Measurements from ENCODE around the gene AQP12A. TPM values are rescaled to one million over a fixed set of nuclear protein-coding genes. Genes with fewer than 3 reads are reported as not detected.

AQP12A gene
- total RNA-seq, 2 experiments from 2014 or later: not detected

DNA sequence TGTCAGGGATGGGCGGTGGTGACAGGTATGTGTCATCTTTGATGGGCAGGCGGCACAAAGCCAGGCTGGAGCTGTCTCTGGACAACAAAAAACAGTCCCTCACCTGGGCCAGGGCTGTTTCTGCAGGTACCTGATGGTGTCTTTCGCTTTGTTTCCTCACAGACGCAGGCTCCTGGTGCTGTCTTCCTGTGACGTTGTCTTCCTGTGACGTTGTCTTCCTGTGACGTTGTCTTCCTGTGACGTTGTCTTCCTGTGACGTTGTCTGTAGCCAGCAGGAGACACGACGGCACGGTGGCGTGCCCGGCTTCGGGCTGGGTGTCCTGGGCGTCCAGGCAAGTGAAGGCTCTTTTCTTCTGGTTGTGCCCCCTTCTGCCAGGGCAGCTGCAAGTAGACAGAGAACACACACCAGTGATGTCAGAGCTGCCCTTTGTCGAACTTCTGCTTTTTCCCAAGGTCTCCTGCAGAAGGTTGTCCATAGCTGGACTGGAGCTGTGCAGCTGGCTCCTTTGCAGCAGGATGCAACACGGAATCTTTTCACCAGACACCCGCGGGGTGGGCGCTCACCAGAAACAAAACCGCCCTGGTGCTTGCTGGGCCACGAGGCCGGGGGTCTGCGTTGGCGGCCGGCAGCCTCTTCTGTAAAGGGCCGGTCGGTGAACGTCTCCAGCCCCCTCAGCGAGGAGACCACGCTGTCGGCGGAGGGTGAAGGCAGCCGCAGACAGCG lies 45.3 kb upstream of the AQP12A start:
- intact Hi-C loops (cut with DNase I, micrococcal nuclease): no loop called here
- no peaks in the 10 kb centered on the region for H3K9me3 ChIP-seq (ENCODE audit: control insufficient read depth in 1 of 2, insufficient read depth in 1 of 2, low read length in 2 of 2)
- no peak overlapping the region for H3K4me3 ChIP-seq (ENCODE audit: low read length)
- DNase-seq (peak in 6 of 14 experiments; percentile 24 to 78 (median 46)), ATAC-seq (ENCODE audit: poor library complexity) (peak; percentile 56)
- no peak overlapping the region for H3K27ac ChIP-seq (ENCODE audit: low read depth in 1 of 2, low read length in 2 of 2)
- peaks cover 0 to 12% of the 10 kb centered on the region in 2 experiments for H3K27me3 ChIP-seq (ENCODE audit: control insufficient read depth in 1 of 2, insufficient read depth in 2 of 2, low read length in 2 of 2)
- Mint-ChIP-seq H3K27ac (no peak overlapping the region), H3K4me3 (no peak overlapping the region), H3K36me3 (ENCODE audit: low read depth) (no peaks in the 10 kb centered on the region), H3K4me1 (ENCODE audit: low read depth) (no peaks in the 10 kb centered on the region), H3K9me3 (no peaks in the 10 kb centered on the region), H3K27me3 (peaks cover 19% of the 10 kb centered on the region)
- TF ChIP-seq CTCF (IDR thresholded peaks at IDR 0.05): no peak
- no peaks in the 10 kb centered on the region for H3K36me3 ChIP-seq (ENCODE audit: insufficient read depth, low read length)
- CTCF ChIA-PET: no interaction called here
- POLR2A ChIA-PET: no interaction called here
- peaks cover 16% of the 10 kb centered on the region for H3K4me1 ChIP-seq (ENCODE audit: insufficient read depth, low read length)

GRCh38 chr2:240646900-240647502 lies 44.7 kb upstream of the AQP12A start:
- intact Hi-C loops (cut with DNase I, micrococcal nuclease): no loop called here
- POLR2A ChIA-PET: no interaction called here
- peak in 1 of 14 experiments; percentile 11 for DNase-seq

DNA sequence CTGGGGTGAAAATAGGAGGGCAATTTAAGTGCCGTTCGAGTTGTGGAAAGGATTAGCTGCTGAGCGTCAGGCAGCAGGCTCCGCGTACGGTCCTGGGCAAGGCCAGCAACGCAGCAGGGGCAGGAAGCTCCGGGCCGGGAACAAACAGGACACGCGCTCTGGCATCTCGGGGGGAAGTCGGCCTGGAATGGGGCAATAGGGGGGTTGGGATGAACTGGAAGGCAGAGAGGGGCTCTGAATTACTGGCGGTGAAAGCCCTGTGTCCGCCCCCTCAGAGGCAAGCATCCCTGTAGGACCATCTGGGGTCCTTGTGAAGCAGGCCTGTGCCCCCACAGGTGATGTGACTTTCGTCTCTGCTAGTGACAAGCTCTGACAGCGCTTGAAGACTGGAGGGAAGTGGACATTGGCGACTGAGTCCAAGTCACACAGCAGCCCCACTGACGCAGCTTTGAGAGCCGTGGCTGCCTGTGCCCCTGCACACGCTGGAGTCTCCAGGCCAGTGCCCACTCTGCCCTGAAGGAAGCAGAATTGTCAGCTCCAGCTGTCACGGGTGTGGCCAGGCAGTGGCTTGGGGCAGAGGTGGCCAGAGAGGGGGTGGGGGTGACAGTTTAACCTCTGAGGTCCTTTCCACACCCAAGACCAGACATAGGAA lies 44.0 kb upstream of the AQP12A start:
- Histone ChIP-seq H3K27ac (ENCODE audit: low read depth in 1 of 2, low read length in 2 of 2) (no peak overlapping the region), H3K4me3 (ENCODE audit: low read length) (no peak overlapping the region), H3K27me3 (ENCODE audit: control insufficient read depth in 1 of 2, insufficient read depth in 2 of 2, low read length in 2 of 2) (peaks cover 0 to 12% of the 10 kb centered on the region in 2 experiments), H3K9me3 (ENCODE audit: control insufficient read depth in 1 of 2, insufficient read depth in 1 of 2, low read length in 2 of 2) (no peaks in the 10 kb centered on the region), H3K36me3 (ENCODE audit: insufficient read depth, low read length) (no peaks in the 10 kb centered on the region), H3K4me1 (ENCODE audit: insufficient read depth, low read length) (peaks cover 16% of the 10 kb centered on the region)
- DNase-seq: peak in 1 of 14 experiments; percentile 5
- H3K4me1 Mint-ChIP-seq (ENCODE audit: low read depth): no peaks in the 10 kb centered on the region
- CTCF ChIA-PET: interaction anchor here (1.1 kb wide), 1 partner anchor 10 kb away, joined by 3 read pairs; no protein-coding TSS in a partner anchor
- POLR2A ChIA-PET: no interaction called here
- no peaks in the 10 kb centered on the region for H3K36me3 Mint-ChIP-seq (ENCODE audit: low read depth)
- TF ChIP-seq CTCF (IDR thresholded peaks at IDR 0.05): no peak
- no peak overlapping the region for H3K4me3 Mint-ChIP-seq
- H3K27me3 Mint-ChIP-seq: peaks cover 25% of the 10 kb centered on the region
- H3K9me3 Mint-ChIP-seq: no peaks in the 10 kb centered on the region
- intact Hi-C loops (cut with DNase I, micrococcal nuclease): no loop called here
- ATAC-seq (ENCODE audit: poor library complexity): no peak
- H3K27ac Mint-ChIP-seq: no peak overlapping the region

More at GRCh38 chr2:240646900-240647502, 44.7 kb upstream of the AQP12A start:
- no peaks in the 10 kb centered on the region for H3K36me3 ChIP-seq (ENCODE audit: insufficient read depth, low read length)
- Mint-ChIP-seq H3K4me1 (ENCODE audit: low read depth) (no peaks in the 10 kb centered on the region), H3K27ac (no peak overlapping the region), H3K4me3 (no peak overlapping the region), H3K36me3 (ENCODE audit: low read depth) (no peaks in the 10 kb centered on the region), H3K9me3 (no peaks in the 10 kb centered on the region), H3K27me3 (peaks cover 23% of the 10 kb centered on the region)
- no peaks in the 10 kb centered on the region for H3K9me3 ChIP-seq (ENCODE audit: control insufficient read depth in 1 of 2, insufficient read depth in 1 of 2, low read length in 2 of 2)
- no peak for ATAC-seq (ENCODE audit: poor library complexity)
- H3K4me3 ChIP-seq (ENCODE audit: low read length): no peak overlapping the region
- H3K27me3 ChIP-seq (ENCODE audit: control insufficient read depth in 1 of 2, insufficient read depth in 2 of 2, low read length in 2 of 2): peaks cover 0 to 12% of the 10 kb centered on the region in 2 experiments
- CTCF ChIA-PET: interaction anchor here (1.1 kb wide), 1 partner anchor 11 kb away, joined by 3 read pairs; no protein-coding TSS in a partner anchor
- H3K27ac ChIP-seq (ENCODE audit: low read depth in 1 of 2, low read length in 2 of 2): no peak overlapping the region
- TF ChIP-seq CTCF (IDR thresholded peaks at IDR 0.05): no peak
- peaks cover 16% of the 10 kb centered on the region for H3K4me1 ChIP-seq (ENCODE audit: insufficient read depth, low read length)
